ENCODE results near the gene DDX24.
A peak's percentile ranks its signal among the peaks of the same experiment; 100 is the strongest.
"Not testable (repeated sequence)": the region's sequence is repeated elsewhere in the genome, so short reads cannot be mapped to it uniquely, and the experiment has no call there.

DDX24 gene

GRCh38 chr14:94081386-94081820 is 401 bp upstream of the DDX24 start:
- DNase-seq (ENCODE audit: low spot score): no peak

GRCh38 chr14:94079891-94080620 is 946 bp downstream of the DDX24 start:
- no peak for DNase-seq (ENCODE audit: low spot score)

- no peak for DNase-seq (ENCODE audit: low spot score)
Measured at GRCh38 chr14:94077823-94078222, 3.2 kb downstream of the DDX24 start.

GRCh38 chr14:94077111-94077821 is 3.7 kb downstream of the DDX24 start:
- no peak for DNase-seq (ENCODE audit: low spot score)

GRCh38 chr14:94075008-94075407 is 6.0 kb downstream of the DDX24 start:
- no peak for DNase-seq (ENCODE audit: low spot score)

- DNase-seq (ENCODE audit: low spot score): no peak
Measured at GRCh38 chr14:94074534-94074933, 6.5 kb downstream of the DDX24 start.

GRCh38 chr14:94072076-94072475 is 8.9 kb downstream of the DDX24 start:
- DNase-seq (ENCODE audit: low spot score): not testable (repeated sequence)

GRCh38 chr14:94066089-94066676 is 14.8 kb downstream of the DDX24 start:
- no peak for DNase-seq (ENCODE audit: low spot score)

GRCh38 chr14:94062344-94062940 is 18.6 kb downstream of the DDX24 start:
- DNase-seq (ENCODE audit: low spot score): peak; percentile 43

GRCh38 chr14:94059998-94060397 is 21.0 kb downstream of the DDX24 start:
- DNase-seq (ENCODE audit: low spot score): no peak

- no peak for DNase-seq (ENCODE audit: low spot score)
Measured at GRCh38 chr14:94058674-94059138, 22.3 kb downstream of the DDX24 start.

- DNase-seq (ENCODE audit: low spot score): no peak
Measured at GRCh38 chr14:94058128-94058673, 22.8 kb downstream of the DDX24 start.

- DNase-seq (ENCODE audit: low spot score): no peak
Measured at GRCh38 chr14:94056579-94057308, 24.3 kb downstream of the DDX24 start.

GRCh38 chr14:94054936-94055335 is 26.1 kb downstream of the DDX24 start:
- DNase-seq (ENCODE audit: low spot score): no peak

- no peak for DNase-seq (ENCODE audit: low spot score)
Measured at GRCh38 chr14:94054401-94054800, 26.6 kb downstream of the DDX24 start.

GRCh38 chr14:94052662-94053061 is 28.3 kb downstream of the DDX24 start:
- DNase-seq (ENCODE audit: low spot score): no peak

- DNase-seq (ENCODE audit: low spot score): no peak
Measured at GRCh38 chr14:94052199-94052598, 28.8 kb downstream of the DDX24 start.

GRCh38 chr14:94051779-94052178 is 29.2 kb downstream of the DDX24 start:
- no peak for DNase-seq (ENCODE audit: low spot score)

- DNase-seq (ENCODE audit: low spot score): peak; percentile 50
Measured at GRCh38 chr14:94051115-94051514, 29.9 kb downstream of the DDX24 start.

- DNase-seq (ENCODE audit: low spot score): no peak
Measured at GRCh38 chr14:94050231-94050880, 30.6 kb downstream of the DDX24 start.

GRCh38 chr14:94049625-94050023 is 31.4 kb downstream of the DDX24 start:
- DNase-seq (ENCODE audit: low spot score): no peak

All from GM03348 (cell line).